ENCODE results near the gene TTLL10.
A peak's percentile ranks its signal among the peaks of the same experiment; 100 is the strongest.

Gene TTLL10

DNA sequence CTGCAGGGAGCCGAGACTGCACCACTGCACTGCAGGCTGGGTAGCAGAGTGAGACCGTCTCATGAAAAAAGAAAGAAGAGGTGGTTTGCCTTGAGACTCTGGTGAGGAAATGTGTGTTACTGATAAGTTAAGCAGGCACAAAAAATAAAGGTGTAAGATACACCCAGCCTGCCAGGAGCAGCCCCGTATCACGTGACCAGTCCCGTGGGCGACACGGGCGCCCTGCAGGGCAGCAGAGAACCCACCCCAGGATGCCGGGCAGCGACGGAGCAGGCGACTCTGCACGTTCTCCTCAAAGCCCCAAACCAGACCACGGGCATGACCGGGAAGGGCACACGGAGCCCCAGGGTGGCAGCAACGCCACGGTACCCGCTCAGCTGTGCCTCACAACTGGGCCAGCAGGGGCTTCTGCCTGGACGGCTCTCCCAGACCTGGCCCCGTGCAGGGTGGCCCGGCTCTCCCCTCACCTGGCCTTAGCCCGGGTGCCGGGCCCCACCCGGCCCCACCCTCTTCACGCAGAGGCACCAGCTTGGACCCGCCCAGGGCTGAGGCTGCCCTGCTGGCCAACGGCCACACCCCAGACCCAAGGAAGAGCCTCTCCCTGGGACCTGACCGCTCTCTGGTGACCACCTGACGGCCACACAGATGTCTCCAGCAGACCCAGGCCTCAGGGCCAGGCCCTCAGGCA, 48.4 kb downstream of the TTLL10 start:
- DNase-seq (ENCODE audit: low spot score) = no peak

DNA sequence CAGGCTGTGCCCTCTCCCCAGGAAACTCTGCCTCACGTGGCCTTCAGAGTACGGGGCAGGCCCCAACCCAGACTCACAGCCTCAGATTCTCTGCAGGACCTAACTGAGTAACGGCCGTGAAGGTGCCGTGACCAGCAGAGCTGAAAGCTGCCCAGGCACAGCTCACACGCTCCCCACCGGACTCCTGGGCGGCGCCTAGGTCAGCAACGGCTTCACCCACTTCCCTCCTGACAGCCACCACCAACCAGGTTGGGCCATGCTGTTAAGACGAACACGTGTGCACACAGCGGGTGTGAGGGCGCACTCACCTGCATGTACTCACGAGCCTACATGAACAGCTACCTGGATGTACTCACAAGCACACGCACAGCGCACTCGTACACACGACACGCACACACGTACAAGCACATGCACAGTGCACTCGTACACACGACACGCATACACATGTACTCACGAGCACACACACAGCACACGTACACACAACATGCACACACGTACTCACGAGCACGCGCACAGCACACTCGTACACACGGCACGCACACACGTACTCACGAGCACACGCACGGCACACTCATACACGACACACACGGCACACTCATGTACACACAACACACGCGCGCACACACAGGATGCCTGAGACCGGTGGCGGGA, 49.0 kb downstream of the TTLL10 start:
- DNase-seq (ENCODE audit: low spot score) = no peak

DNA sequence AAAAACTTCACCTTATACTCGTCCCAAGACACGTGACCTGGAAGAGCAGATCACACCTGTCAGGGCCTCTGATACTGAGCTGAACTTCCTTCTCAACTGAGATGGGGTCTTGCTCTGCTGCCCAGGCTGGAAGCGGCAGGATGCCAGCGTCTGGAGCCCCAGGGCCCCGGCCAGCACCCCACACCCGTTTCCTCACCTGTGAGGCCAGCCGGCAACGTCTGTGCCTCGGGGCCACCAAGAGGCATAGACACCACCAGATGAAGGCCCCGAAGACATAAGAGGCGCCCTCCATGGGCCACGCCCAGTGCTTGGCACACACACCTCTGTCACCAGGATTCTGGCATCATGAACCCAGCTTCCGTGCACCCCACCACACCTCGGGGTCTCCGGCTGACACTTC, 49.6 kb downstream of the TTLL10 start:
- no peak for DNase-seq (ENCODE audit: low spot score)

- no peak for DNase-seq (ENCODE audit: low spot score)
Observed at GRCh38 chr1:1223891-1224290, 50.2 kb downstream of the TTLL10 start.

DNA sequence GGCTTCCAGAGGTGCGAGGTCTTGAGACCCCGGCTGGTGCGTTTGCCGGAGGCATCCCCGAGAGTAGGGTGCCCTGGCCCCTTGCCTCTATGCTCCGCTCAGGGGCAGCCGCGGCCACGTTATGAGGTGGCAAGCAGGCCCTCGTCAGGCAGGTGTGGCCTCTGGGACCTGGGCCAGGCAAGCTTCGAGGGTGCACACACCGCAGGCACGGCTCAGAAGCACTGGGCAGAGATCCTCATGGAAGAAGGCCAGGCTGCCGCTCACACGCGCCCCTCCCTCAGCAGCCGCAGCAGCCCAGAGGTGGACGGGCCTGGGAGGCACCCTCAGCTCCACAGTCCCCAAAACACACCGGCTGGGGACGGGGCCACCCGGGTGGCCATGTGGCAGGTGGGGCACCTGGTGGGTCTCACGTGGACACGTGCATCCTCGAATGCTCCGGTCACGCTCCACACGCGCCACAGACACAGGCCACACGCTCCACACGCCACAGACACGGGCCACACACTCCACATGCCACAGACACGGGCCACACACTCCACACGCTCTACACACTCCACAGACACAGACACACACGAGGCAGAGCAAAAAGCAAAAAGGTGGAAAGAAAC, 51.7 kb downstream of the TTLL10 start:
- DNase-seq (ENCODE audit: low spot score) = no peak

DNA sequence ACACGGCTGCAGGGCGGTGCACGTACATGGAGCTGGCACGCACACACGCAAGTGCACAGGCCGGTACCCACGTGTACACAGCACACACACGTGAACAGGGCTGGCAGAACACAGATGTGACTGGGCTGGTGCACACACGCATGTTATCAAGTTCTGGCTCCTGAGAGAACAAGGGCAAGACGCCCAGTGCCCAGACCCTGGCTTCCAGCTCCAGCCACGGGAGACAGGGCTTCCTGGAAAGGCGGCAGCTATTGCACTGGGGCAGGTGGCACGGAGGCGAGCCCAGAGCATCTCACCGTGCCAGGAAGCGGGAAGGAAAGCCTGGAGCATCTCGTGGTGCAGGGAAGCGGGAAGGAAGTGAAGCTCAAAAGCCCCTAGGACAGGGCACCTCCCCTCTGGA, 52.2 kb downstream of the TTLL10 start:
- no peak for DNase-seq (ENCODE audit: low spot score)

DNA sequence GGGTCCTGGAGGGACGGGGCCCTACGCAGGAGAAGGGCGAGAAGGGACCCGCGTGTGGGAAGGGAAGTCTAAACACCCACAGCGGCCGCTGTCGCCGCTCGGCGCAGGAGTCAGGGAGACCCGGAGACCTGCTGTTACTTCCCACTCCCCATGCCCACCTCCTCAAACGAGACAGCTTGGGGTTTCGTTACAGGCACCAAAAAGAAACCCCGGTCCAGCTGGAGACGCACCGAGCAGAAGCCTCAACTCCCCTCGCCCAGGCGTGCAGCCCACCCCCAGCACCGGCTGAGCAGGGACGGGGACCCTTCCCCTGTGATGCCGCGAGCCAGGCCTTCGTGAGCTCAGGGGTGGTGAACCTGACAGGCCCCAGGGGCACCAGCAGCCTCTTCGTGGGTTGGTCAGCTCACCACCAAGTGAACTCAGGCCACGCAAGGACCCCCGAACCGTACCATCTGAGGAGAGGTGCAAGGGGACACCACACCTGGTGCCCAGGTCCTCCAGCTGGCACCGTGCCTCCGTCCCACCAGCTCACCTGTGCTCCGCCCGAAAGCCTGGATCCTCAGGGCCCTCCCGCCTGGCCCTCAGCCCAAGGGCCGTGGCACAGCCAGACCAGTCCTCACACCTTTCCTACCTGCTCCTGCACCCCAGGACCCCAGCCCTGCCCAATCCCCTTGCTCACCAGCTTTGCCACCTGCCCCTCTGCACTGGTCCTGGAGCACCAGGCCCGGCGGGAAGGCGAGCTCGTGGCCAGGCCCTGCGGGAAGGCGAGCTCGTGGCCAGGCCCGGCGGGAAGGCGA, 53.1 kb downstream of the TTLL10 start:
- no peak for DNase-seq (ENCODE audit: low spot score)

GRCh38 chr1:1227386-1227785, 53.7 kb downstream of the TTLL10 start:
- no peak for DNase-seq (ENCODE audit: low spot score)

DNA sequence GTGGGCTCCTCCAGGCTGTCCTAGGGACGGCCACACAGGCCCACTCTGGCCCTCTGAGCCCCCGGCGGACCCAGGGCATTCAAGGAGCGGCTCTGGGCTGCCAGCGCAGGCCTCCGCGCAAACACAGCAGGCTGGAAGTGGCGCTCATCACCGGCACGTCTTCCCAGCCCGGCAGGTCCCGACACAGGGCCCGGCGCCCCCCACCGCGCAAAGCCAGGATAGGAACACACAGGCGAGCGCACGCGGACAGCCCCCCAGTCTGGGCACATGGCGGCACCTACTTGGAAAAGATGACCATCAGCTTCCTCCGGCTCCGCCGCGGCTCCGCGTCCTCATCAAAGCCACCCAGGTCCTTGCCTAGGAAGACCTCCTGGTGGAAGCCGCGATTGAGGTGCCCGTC, 54.5 kb downstream of the TTLL10 start:
- DNase-seq (ENCODE audit: low spot score) = no peak

- no peak for DNase-seq (ENCODE audit: low spot score)
Observed at GRCh38 chr1:1228596-1229321, 55.1 kb downstream of the TTLL10 start.

GRCh38 chr1:1229770-1230169, 56.1 kb downstream of the TTLL10 start:
- no peak for DNase-seq (ENCODE audit: low spot score)

- no peak for DNase-seq (ENCODE audit: low spot score)
Observed at GRCh38 chr1:1230656-1231399, 57.1 kb downstream of the TTLL10 start.

DNA sequence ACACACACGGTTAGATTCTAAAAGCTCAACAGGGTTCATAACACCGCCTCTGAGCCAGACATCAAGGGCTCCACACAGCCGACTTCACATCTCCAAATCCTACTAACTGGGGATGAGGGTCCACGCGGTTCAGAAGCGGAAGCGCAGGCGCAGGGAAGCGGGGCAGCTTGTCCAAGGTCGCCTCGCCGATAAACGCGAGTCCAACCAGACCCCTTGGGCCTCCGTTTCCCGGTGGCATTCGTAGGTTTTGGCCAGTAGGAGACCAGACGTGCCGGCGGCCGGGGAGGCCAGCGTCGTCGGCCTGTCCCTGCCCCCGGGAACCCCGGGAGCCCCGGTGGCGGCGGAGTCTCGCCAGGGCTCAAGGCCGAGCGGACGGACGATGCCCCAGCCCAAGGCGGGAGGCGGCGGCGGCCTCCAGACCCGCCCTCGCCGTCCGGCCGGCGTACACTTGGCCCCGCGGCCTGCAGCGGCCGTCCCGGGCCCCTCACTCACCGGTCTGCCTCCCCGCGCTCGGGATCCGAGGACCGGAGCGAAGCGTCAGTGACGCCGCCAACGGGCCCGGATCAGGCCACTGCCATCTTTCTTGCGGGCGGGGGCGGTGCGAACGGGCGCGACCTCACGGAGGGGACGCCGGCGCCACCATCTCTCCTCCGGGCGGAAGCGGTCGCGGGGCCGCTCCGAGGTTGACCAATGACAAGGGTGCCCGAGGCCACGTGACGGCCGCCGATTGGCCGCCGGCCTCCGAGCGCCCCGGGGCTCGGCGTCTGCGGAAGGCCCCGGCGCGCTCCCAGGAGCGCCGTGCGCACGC, 57.9 kb downstream of the TTLL10 start, which contains the start of gene SDF4:
Gene SDF4 (minus strand): TSS at position 602 of the 808 bp plus-strand sequence. CDS start 3,229 bp downstream, outside the sequence.
- peak; percentile 90 for DNase-seq (ENCODE audit: low spot score)

DNA sequence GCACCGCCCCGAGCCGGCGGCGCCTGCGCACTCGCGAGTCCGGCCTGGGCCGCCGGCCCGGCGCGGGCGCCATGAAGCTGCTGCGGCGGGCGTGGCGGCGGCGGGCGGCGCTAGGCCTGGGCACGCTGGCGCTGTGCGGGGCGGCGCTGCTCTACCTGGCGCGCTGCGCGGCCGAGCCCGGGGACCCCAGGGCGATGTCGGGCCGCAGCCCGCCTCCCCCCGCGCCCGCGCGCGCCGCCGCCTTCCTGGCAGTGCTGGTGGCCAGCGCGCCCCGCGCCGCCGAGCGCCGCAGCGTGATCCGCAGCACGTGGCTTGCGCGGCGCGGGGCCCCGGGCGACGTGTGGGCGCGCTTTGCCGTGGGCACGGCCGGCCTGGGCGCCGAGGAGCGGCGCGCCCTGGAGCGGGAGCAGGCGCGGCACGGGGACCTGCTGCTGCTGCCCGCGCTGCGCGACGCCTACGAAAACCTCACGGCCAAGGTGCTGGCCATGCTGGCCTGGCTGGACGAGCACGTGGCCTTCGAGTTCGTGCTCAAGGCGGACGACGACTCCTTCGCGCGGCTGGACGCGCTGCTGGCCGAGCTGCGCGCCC, 58.6 kb downstream of the TTLL10 start, which contains the start of gene B3GALT6:
Gene B3GALT6 (plus strand): TSS at position 30 of the 588 bp plus-strand sequence. CDS start 42 bp downstream, at position 72.
- DNase-seq (ENCODE audit: low spot score) = no peak

- DNase-seq (ENCODE audit: low spot score) = no peak
Observed at GRCh38 chr1:1232796-1233566, 59.3 kb downstream of the TTLL10 start.

DNA sequence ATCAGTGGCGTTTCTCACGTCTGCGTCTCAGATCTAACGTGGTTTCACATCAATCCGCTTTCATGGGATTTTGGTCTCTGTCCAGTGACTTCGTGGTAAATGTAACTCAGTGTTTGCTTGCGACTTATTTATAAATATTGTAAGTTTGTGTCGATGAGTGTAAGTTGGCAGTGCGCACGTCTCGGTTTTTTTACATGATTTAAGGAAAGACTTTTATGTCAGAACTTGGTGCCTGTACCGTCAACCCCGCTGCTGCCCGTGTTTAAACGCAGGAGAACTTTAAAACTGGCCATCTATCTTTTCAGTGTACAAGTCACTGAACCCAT, 59.9 kb downstream of the TTLL10 start:
- DNase-seq (ENCODE audit: low spot score) = no peak

- DNase-seq (ENCODE audit: low spot score) = no peak
Observed at GRCh38 chr1:1234180-1234808, 60.6 kb downstream of the TTLL10 start.

Measured in SK-N-DZ (cell line).